IPS-18c (cell line): ENCODE results near the gene BMX.

Experiments used
- H3K4me3 ChIP-seq: 2 replicates; pipeline ENCODE4 v1.7.0; 2013; ENCODE audit warnings: low read depth, mild to moderate bottlenecking, low read length, moderate library complexity; ENCODE audit not compliant: insufficient read depth
- H3K9me3 ChIP-seq: one replicate; pipeline ENCODE4 v1.6.1; 2013; ENCODE audit warnings: mild to moderate bottlenecking, low read length, moderate library complexity; ENCODE audit not compliant: control insufficient read depth, insufficient read depth

BMX gene

DNA sequence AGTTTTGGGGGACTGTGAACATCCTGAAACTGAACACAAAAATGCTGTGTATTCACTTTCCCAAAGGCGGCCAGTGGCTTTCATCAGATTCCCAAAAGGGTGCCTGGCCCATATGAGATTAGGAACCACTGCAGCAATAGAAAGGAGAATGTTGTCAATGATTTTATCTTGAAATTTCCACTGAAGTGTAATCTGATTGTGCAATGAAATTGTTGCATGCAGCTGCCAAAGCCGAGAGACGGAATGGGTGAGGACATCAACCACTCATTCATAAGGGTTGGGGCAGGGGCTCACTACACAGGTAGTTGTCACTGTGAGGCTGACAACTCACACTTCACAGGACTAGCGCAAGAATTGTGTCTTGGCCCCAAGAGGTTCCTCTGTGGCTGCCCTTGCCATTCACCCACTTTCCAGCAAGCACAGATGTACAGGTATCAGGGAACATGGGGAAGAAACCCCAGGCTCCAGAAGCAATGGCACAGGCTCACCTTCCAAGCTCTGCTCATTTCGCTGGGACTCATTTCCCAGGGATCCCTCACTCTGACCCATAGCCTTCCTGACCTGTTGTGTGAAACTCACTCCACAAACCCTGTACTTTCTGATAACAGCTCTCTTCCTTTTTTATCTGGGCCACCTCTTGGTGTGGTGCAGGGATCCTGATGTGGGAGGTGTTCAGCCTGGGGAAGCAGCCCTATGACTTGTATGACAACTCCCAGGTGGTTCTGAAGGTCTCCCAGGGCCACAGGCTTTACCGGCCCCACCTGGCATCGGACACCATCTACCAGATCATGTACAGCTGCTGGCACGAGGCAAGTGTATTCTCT is 48.8 kb downstream of the BMX start:
- Histone ChIP-seq H3K4me3 (no peak overlapping the region), H3K9me3 (no peaks in the 10 kb centered on the region)

GRCh38 chrX:15559227-15559626 is 58.6 kb downstream of the BMX start:
- Histone ChIP-seq H3K9me3 (no peaks in the 10 kb centered on the region), H3K4me3 (no peak overlapping the region)

DNA sequence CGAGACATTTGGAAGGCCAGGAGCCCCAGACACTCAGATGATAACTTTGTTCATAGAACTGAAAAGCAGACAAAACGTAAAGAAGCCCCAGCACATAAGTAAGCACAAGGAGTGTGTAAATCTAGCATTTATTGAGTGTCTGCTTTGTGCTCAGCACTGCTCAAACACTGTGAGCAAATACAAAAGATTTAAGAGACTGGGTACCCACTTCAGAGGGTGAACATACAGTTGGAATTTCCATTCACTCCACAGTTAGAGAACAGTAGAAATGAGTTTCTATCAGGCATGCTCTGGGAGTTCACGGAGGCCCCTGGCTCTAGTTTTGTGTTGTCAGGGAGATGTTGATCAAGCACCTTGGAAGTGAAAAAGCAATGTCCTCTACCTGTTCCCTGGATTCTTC is 60.3 kb downstream of the BMX start:
- Histone ChIP-seq H3K9me3 (no peaks in the 10 kb centered on the region), H3K4me3 (no peak overlapping the region)

- H3K9me3 ChIP-seq, result no peaks in the 10 kb centered on the region
- H3K4me3 ChIP-seq, result no peak overlapping the region
These were observed 62.4 kb downstream of the BMX start for GRCh38 chrX:15563056-15563455.

DNA sequence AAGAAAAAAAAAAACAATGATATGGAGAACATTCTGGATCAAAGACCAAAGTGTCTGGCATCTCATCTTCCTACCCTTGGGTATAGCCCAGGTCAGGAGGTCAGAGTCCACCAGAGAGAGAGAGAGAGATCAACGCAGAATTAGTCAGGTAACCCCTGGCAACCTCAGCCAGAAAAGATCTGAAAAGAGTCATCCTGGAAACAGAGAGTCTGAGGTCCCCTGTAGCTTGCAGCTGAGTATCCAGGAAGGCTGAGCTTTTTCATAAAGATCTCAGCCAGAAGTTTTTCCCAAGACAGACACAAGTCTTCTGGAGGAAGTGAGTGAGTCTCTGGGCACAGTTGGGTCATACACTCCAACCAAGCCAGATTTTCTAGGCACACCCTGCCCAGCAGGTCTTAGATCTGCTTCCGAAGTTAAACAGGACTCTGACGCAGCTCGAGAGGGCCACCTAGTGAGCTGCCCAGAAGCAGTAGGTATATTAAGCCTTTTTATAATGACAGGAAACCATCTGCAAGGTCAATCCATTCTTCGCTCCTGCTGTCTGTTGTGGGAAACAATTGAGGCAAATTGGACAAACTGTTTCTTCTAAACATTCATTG is 64.5 kb downstream of the BMX start:
- Histone ChIP-seq H3K4me3 (no peak overlapping the region), H3K9me3 (no peaks in the 10 kb centered on the region)

DNA sequence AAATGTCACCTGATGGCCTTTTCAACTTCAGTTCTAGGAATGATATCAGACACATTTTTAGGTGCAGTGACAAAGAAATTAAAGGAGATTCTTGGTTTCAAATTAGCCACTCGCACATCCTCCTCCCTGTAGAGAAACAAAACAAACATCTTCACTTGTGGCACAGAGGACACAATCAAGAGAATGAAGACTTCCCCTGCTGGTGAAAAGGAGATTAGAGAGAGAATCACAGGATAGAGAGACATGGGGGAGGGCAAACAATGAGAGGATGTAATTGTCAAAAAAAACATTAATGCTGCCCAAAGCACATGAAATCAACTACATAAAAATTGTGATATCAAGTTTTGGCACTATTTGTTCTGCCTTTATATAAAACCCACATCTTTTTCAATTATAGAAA is 65.6 kb downstream of the BMX start:
- H3K9me3 ChIP-seq, result no peaks in the 10 kb centered on the region
- H3K4me3 ChIP-seq, result no peak overlapping the region

- Histone ChIP-seq H3K4me3 (no peak overlapping the region), H3K9me3 (no peaks in the 10 kb centered on the region)
These were observed 66.7 kb downstream of the BMX start for GRCh38 chrX:15567267-15567666.

DNA sequence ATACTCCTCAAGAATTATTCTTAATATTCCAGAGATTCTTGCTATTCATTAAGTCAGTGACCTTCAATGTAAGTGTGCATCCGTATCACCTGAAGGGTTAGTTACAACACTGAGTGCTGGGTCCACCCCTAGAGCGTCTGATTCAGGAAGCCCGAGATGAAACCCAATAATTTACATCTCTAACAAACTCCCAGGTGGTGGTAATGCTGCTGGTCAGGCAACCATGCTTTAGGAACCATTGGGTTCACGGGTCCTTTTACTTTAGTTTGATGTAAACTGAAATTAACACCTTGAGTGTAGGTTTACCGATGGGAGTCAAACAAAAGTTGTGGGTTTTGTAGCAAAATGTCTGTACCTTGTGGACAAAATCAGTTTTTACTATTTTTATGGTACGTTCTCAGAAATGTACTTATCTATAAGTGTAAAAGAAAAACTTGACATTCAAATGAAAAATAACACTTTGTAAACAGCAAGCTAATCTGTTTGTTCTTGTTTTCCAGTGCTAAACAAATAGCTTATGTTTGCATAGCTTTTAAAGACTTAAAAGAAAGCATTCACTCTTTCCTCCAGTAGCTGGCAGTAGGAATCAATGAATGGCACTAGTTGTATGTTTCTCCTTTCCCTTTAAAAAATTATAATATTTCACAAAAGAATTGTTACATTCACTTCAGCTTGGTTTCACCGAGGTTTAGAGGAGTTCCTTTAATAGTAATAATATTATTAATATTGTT is 67.4 kb downstream of the BMX start:
- Histone ChIP-seq H3K4me3 (no peak overlapping the region), H3K9me3 (no peaks in the 10 kb centered on the region)

DNA sequence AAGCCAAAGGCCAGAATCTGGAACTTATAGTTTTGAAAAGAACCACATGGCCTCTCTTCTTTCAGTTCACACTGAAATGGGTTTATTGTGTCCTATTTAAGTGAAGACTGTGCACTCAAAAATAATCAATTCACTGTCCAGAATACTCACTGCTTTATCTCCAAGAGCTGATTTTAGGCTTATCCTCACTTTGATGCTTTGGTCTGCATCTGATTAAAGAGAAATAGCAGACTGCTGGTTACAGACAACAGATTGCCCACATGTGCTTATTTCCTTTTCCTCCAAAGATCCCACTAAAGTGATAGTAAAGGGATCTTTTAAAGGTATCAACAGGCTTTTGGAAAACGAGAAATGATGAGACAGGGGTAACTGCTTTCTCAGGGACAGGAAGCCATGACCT is 69.5 kb downstream of the BMX start:
- no peaks in the 10 kb centered on the region for H3K9me3 ChIP-seq
- no peak overlapping the region for H3K4me3 ChIP-seq

GRCh38 chrX:15574017-15574416 is 73.4 kb downstream of the BMX start:
- H3K9me3 ChIP-seq, result no peaks in the 10 kb centered on the region
- no peak overlapping the region for H3K4me3 ChIP-seq

DNA sequence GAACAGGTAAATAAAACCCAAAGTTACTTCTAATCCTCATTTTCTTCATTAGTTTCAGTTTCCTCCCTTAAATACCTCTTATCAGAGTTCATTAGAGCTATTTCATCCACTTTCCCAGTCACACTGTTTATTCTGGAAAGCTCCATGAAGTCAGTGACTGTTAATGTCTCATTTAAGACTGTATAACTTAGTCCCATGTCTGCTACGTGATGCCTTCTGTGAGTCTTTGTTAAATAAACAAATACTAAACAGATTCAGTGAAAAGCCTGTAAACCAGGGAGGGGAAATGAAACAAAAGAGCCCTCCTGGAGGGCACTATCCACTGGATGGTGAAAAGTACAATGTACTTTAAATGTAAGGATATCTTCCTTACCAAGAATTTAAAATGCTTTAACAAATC is 75.4 kb downstream of the BMX start:
- no peak overlapping the region for H3K4me3 ChIP-seq

GRCh38 chrX:15579778-15580747 is 79.5 kb downstream of the BMX start:
- H3K4me3 ChIP-seq, result no peak overlapping the region
- no peaks in the 10 kb centered on the region for H3K9me3 ChIP-seq

More for the DNA sequence above, 75.4 kb downstream of the BMX start:
- no peaks in the 10 kb centered on the region for H3K9me3 ChIP-seq

- no peak overlapping the region for H3K4me3 ChIP-seq
- no peaks in the 10 kb centered on the region for H3K9me3 ChIP-seq
These were observed 93.8 kb downstream of the BMX start for GRCh38 chrX:15594371-15594770.

GRCh38 chrX:15598026-15598425 is 97.4 kb downstream of the BMX start:
- H3K4me3 ChIP-seq, result no peak overlapping the region

GRCh38 chrX:15599461-15599860 is 98.9 kb downstream of the BMX start:
- Histone ChIP-seq H3K9me3 (no peaks in the 10 kb centered on the region), H3K4me3 (no peak overlapping the region)

More at GRCh38 chrX:15598026-15598425, 97.4 kb downstream of the BMX start:
- no peaks in the 10 kb centered on the region for H3K9me3 ChIP-seq

- Histone ChIP-seq H3K9me3 (no peaks in the 10 kb centered on the region), H3K4me3 (no peak overlapping the region)
These were observed 99.4 kb downstream of the BMX start for GRCh38 chrX:15600049-15600448.

- H3K9me3 ChIP-seq, result no peaks in the 10 kb centered on the region
- no peak within 1 kb of the TSS for H3K4me3 ChIP-seq
These were observed 100.1 kb downstream of the BMX start, which contains the start of gene ACE2 for GRCh38 chrX:15600745-15601144. TSS of gene ACE2 (minus strand) at chrX:15600960. CDS start at chrX:15600911, 49 bp downstream.
